ENCODE results near the gene ANKRD24. TPM values are rescaled to one million over a fixed set of nuclear protein-coding genes. Genes with fewer than 3 reads are reported as not detected.

ANKRD24 gene
- total RNA-seq, 2 experiments from 2014 or later = 1.7 to 4.8 TPM

GRCh38 chr19:4199699-4200293 is 17.3 kb downstream of the ANKRD24 start:
- POLR2A ChIA-PET = no interaction called here
- Histone ChIP-seq H3K9me3 (ENCODE audit: low read length) (peaks cover 8% of the 10 kb centered on the region), H3K36me3 (ENCODE audit: insufficient read depth, low read length) (no peaks in the 10 kb centered on the region), H3K4me2 (ENCODE audit: low read length) (no peak overlapping the region), H3K9me2 (ENCODE audit: insufficient read depth, low read length) (no peaks in the 10 kb centered on the region), H4K20me1 (ENCODE audit: insufficient read depth, low read length) (no peaks in the 10 kb centered on the region), H3K27ac (ENCODE audit: low read depth, low read length, poor library complexity, severe bottlenecking) (no peak overlapping the region), H3K4me3 (ENCODE audit: low read depth, low read length, poor library complexity, severe bottlenecking) (no peak overlapping the region), H2AFZ (ENCODE audit: low read length) (no peak overlapping the region), H3K79me2 (ENCODE audit: insufficient read depth, low read depth, low read length) (no peaks in the 10 kb centered on the region), H3K4me1 (ENCODE audit: insufficient read depth, low read length, poor library complexity, severe bottlenecking) (no peaks in the 10 kb centered on the region)
- TF ChIP-seq EZH2phosphoT487 (IDR thresholded peaks at IDR 0.05; ENCODE audit: borderline replicate concordance, low read depth, low read length) (no peak), CTCF (conservative IDR thresholded peaks at IDR 0.05; ENCODE audit: low read length) (no peak)
- DNase-seq (ENCODE audit: low spot score) = no peak
- BruUV-seq (replicated peaks) = no TSS peak
- CTCF ChIA-PET (ENCODE audit: unreplicated experiment) = no interaction called here
- intact Hi-C loops (cut with micrococcal nuclease; ENCODE audit: unreplicated experiment) = no loop called here

GRCh38 chr19:4200940-4201542 is 18.6 kb downstream of the ANKRD24 start:
- Histone ChIP-seq H3K36me3 (ENCODE audit: insufficient read depth, low read length) (no peaks in the 10 kb centered on the region), H3K9me2 (ENCODE audit: insufficient read depth, low read length) (no peaks in the 10 kb centered on the region), H3K9me3 (ENCODE audit: low read length) (peaks cover 8% of the 10 kb centered on the region), H2AFZ (ENCODE audit: low read length) (no peak overlapping the region), H3K27ac (ENCODE audit: low read depth, low read length, poor library complexity, severe bottlenecking) (no peak overlapping the region), H4K20me1 (ENCODE audit: insufficient read depth, low read length) (no peaks in the 10 kb centered on the region), H3K4me2 (ENCODE audit: low read length) (no peak overlapping the region), H3K4me3 (ENCODE audit: low read depth, low read length, poor library complexity, severe bottlenecking) (no peak overlapping the region), H3K4me1 (ENCODE audit: insufficient read depth, low read length, poor library complexity, severe bottlenecking) (no peaks in the 10 kb centered on the region), H3K79me2 (ENCODE audit: insufficient read depth, low read depth, low read length) (no peaks in the 10 kb centered on the region)
- CTCF ChIA-PET (ENCODE audit: unreplicated experiment) = no interaction called here
- POLR2A ChIA-PET = interaction anchor here (0.6 kb wide), 1 partner anchor 613 kb away, joined by 4 read pairs; no protein-coding TSS in a partner anchor
- BruUV-seq (replicated peaks) = no TSS peak
- intact Hi-C loops (cut with micrococcal nuclease; ENCODE audit: unreplicated experiment) = no loop called here
- DNase-seq (ENCODE audit: low spot score) = no peak
- TF ChIP-seq CTCF (conservative IDR thresholded peaks at IDR 0.05; ENCODE audit: low read length) = no peak
- TF ChIP-seq EZH2phosphoT487 (IDR thresholded peaks at IDR 0.05; ENCODE audit: borderline replicate concordance, low read depth, low read length) = no peak

- Histone ChIP-seq H3K4me2 (ENCODE audit: low read length) (no peak overlapping the region), H4K20me1 (ENCODE audit: insufficient read depth, low read length) (no peaks in the 10 kb centered on the region), H3K4me1 (ENCODE audit: insufficient read depth, low read length, poor library complexity, severe bottlenecking) (no peaks in the 10 kb centered on the region), H3K9me3 (ENCODE audit: low read length) (peaks cover 8% of the 10 kb centered on the region), H3K36me3 (ENCODE audit: insufficient read depth, low read length) (no peaks in the 10 kb centered on the region), H3K27ac (ENCODE audit: low read depth, low read length, poor library complexity, severe bottlenecking) (no peak overlapping the region), H3K9me2 (ENCODE audit: insufficient read depth, low read length) (no peaks in the 10 kb centered on the region), H2AFZ (ENCODE audit: low read length) (no peak overlapping the region), H3K4me3 (ENCODE audit: low read depth, low read length, poor library complexity, severe bottlenecking) (no peak overlapping the region), H3K79me2 (ENCODE audit: insufficient read depth, low read depth, low read length) (no peaks in the 10 kb centered on the region)
- BruUV-seq (replicated peaks) = no TSS peak
- intact Hi-C loops (cut with micrococcal nuclease; ENCODE audit: unreplicated experiment) = no loop called here
- no peak for TF ChIP-seq EZH2phosphoT487 (IDR thresholded peaks at IDR 0.05; ENCODE audit: borderline replicate concordance, low read depth, low read length)
- no peak for TF ChIP-seq CTCF (conservative IDR thresholded peaks at IDR 0.05; ENCODE audit: low read length)
- no peak for DNase-seq (ENCODE audit: low spot score)
- ChIA-PET CTCF (ENCODE audit: unreplicated experiment) (no interaction called here), POLR2A (interaction anchor here (0.6 kb wide), 1 partner anchor 613 kb away, joined by 4 read pairs; no protein-coding TSS in a partner anchor)
These were observed 19.3 kb downstream of the ANKRD24 start for GRCh38 chr19:4201798-4202197.

Measured in OCI-LY7 (cell line).